Measurements from ENCODE around the gene MALSU1.

The MALSU1 gene

DNA sequence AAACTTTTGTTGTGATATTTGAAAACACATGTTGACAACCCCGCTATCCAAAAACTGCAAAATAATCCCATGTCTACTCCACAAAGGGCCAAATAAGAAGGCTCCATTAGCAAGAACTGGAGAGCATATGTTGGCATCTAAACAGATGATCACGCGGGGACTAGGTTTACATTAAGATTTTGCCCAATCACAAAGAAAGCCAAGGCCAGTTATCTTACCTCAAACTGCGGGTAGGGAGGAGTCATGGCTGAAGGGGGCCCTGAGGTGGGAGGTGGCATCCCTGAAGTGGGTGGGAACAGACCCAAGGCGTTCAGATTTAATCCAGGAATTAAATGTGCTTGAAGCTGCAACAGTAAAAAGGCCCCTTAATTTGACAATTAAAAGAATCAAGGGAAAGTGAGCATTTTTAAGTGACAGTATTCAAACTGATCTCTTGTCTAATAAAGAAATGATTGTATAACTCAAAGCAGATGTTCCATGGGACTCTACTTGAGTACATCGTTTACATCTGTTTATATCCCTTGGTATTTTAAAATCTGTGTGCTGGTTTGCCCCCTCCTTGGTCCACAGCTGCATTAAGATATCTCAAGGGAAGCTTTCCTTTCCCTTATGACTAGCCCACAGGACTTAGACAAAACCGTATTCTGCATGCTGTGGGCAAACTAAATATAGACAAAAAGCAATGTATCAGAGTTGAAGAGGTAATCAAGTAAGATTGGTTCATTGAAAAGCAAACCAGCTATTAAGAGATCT, 42.9 kb downstream of the MALSU1 start:
- TF ChIP-seq TAF1 (IDR thresholded peaks at IDR 0.05; ENCODE audit: borderline replicate concordance, insufficient read depth, low read length) (no peak), FOXP2 (optimal IDR thresholded peaks at IDR 0.05; ENCODE audit: borderline replicate concordance, extremely low read depth, extremely low read length, insufficient read depth) (no peak), SIN3A (IDR thresholded peaks at IDR 0.05; ENCODE audit: borderline replicate concordance, insufficient read depth, low read length) (no peak), POLR2AphosphoS5 (IDR thresholded peaks at IDR 0.05; ENCODE audit: low read depth, low read length) (no peak)
- TF ChIP-seq, protein P1, sequence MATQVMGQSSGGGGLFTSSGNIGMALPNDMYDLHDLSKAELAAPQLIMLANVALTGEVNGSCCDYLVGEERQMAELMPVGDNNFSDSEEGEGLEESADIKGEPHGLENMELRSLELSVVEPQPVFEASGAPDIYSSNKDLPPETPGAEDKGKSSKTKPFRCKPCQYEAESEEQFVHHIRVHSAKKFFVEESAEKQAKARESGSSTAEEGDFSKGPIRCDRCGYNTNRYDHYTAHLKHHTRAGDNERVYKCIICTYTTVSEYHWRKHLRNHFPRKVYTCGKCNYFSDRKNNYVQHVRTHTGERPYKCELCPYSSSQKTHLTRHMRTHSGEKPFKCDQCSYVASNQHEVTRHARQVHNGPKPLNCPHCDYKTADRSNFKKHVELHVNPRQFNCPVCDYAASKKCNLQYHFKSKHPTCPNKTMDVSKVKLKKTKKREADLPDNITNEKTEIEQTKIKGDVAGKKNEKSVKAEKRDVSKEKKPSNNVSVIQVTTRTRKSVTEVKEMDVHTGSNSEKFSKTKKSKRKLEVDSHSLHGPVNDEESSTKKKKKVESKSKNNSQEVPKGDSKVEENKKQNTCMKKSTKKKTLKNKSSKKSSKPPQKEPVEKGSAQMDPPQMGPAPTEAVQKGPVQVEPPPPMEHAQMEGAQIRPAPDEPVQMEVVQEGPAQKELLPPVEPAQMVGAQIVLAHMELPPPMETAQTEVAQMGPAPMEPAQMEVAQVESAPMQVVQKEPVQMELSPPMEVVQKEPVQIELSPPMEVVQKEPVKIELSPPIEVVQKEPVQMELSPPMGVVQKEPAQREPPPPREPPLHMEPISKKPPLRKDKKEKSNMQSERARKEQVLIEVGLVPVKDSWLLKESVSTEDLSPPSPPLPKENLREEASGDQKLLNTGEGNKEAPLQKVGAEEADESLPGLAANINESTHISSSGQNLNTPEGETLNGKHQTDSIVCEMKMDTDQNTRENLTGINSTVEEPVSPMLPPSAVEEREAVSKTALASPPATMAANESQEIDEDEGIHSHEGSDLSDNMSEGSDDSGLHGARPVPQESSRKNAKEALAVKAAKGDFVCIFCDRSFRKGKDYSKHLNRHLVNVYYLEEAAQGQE (IDR thresholded peaks at IDR 0.05; ENCODE audit: insufficient read depth in 1 of 2, low read depth in 2 of 2, low read length in 2 of 2): no peak

DNA sequence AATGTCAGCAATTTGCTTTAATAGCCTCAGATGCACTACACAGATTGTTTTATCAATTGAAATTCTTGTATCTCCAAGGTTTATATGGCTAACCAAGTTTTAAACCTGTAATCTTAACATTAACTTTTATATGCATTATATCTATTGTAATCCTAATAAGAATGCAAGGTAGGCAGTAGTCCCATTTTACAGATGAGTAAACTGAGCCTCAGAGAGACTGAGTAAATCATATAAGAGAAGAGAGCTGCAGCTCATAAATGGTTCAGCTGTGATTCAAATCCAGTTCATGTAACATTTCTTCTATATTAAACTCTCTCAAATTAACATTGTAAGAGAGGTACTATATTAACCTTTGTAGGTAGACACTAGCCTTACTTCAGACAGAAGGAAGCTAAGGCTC, 44.0 kb downstream of the MALSU1 start:
- no peak for TF ChIP-seq FOXP2 (optimal IDR thresholded peaks at IDR 0.05; ENCODE audit: borderline replicate concordance, extremely low read depth, extremely low read length, insufficient read depth)
- TF ChIP-seq TAF1 (IDR thresholded peaks at IDR 0.05; ENCODE audit: borderline replicate concordance, insufficient read depth, low read length): no peak
- TF ChIP-seq SIN3A (IDR thresholded peaks at IDR 0.05; ENCODE audit: borderline replicate concordance, insufficient read depth, low read length): no peak
- no peak for TF ChIP-seq POLR2AphosphoS5 (IDR thresholded peaks at IDR 0.05; ENCODE audit: low read depth, low read length)
- TF ChIP-seq, protein P1 (IDR thresholded peaks at IDR 0.05; ENCODE audit: insufficient read depth in 1 of 2, low read depth in 2 of 2, low read length in 2 of 2): no peak

DNA sequence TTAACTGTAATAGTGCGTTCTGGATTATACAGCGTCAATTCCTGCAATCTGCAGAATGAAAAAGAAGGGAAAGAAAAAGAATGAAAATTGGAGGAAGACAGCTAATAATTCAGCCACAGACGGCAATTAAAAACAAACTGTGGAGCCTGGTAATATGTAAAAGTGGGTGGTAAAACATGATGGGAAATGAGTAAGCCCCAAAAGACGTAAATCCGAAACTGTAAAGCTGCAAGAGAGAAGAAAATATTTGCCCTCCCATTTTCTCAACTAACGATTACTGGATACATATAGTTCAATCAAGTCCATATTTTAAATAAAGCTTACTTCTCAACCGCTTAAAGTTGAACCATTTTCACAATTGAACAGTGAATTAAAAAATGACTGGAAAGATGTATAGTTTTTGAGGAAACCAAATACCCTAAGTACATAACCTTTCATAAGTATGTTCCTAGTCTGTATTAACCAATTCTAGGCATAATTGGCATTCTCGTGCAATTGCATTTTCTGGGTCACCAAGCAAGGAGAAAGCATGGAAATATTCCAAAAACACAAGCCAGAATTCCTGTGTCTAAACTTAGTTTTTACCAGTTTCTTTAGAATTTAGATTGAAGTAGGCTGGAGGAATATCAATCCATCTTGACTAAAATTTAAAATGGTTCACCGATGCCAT, 44.8 kb downstream of the MALSU1 start:
- TF ChIP-seq TAF1 (IDR thresholded peaks at IDR 0.05; ENCODE audit: borderline replicate concordance, insufficient read depth, low read length): no peak
- TF ChIP-seq FOXP2 (optimal IDR thresholded peaks at IDR 0.05; ENCODE audit: borderline replicate concordance, extremely low read depth, extremely low read length, insufficient read depth): no peak

DNA sequence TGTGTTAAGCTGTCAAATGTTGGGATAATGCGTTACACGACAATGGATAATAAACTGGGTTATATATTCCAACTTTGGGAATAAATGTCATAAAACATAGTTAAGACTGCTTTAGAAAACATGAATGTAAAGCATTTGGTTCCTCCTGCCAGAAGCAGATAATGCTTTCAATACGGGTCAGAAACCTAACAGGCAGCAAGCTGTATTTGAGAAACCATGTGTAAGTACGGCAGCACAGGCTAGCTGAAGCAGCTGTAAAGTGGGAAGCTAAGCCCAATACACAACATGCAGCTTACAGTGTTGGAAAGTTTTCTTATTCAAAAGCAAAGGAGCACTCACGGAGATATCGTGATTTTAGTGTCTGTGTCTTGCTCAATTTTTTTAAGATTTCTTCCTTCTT, 46.5 kb downstream of the MALSU1 start:
- TF ChIP-seq FOXP2 (optimal IDR thresholded peaks at IDR 0.05; ENCODE audit: borderline replicate concordance, extremely low read depth, extremely low read length, insufficient read depth): no peak
- TF ChIP-seq SIN3A (IDR thresholded peaks at IDR 0.05; ENCODE audit: borderline replicate concordance, insufficient read depth, low read length): no peak
- no peak for TF ChIP-seq TAF1 (IDR thresholded peaks at IDR 0.05; ENCODE audit: borderline replicate concordance, insufficient read depth, low read length)
- TF ChIP-seq, protein P1 (IDR thresholded peaks at IDR 0.05; ENCODE audit: insufficient read depth in 1 of 2, low read depth in 2 of 2, low read length in 2 of 2): no peak
- TF ChIP-seq POLR2AphosphoS5 (IDR thresholded peaks at IDR 0.05; ENCODE audit: low read depth, low read length): no peak

DNA sequence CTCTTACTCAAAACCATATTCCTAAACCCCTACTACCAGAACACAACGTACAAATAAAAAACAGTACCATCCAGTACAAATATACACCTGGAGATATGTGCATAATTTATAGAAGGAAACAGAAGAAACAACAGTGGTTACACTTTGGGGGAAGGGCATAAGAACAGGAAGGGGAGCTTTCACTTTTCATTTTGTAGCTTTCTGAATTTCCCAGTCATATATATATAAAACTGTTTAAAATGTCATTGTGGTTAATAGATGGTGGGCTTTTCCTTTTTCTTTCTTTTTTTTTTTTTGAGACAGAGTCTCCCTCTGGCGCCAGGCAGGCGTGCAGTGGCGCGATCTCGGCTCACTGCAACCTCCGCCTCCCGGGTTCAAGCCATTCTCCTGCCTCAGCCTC, 47.2 kb downstream of the MALSU1 start:
- TF ChIP-seq POLR2AphosphoS5 (IDR thresholded peaks at IDR 0.05; ENCODE audit: low read depth, low read length): no peak
- no peak for TF ChIP-seq SIN3A (IDR thresholded peaks at IDR 0.05; ENCODE audit: borderline replicate concordance, insufficient read depth, low read length)
- no peak for TF ChIP-seq FOXP2 (optimal IDR thresholded peaks at IDR 0.05; ENCODE audit: borderline replicate concordance, extremely low read depth, extremely low read length, insufficient read depth)
- TF ChIP-seq, protein P1 (IDR thresholded peaks at IDR 0.05; ENCODE audit: insufficient read depth in 1 of 2, low read depth in 2 of 2, low read length in 2 of 2): no peak
- TF ChIP-seq TAF1 (IDR thresholded peaks at IDR 0.05; ENCODE audit: borderline replicate concordance, insufficient read depth, low read length): no peak
